HCT116 (cell line): Measurements from ENCODE around the gene FTO. TPM values are rescaled to one million over a fixed set of nuclear protein-coding genes. Genes with fewer than 3 reads are reported as not detected.

ENCODE experiments used
- ATAC-seq: fragments of 200-7000 bp; cut with Tn5 transposase; 2 replicates; pipeline ENCODE4 v1.9.1; 2020; ENCODE audit warnings: mild to moderate bottlenecking, moderate library complexity
- BruUV-seq: library from RNA; stranded (reverse); fragments of 400-500 nt; replicated peaks from 2 replicates; lab custom pipeline; 2021; lab: Mats Ljungman, UMichigan
- CTCF ChIA-PET: fragments of 300-600 bp; sonication (Branson Sonifier 250); formaldehyde crosslinking; loops from one replicate; lab custom pipeline; 2021; ENCODE audit warnings: antibody characterized with exemption; lab: Charles Lee
- POLR2A ChIA-PET: fragments of 300-600, 350-600 bp; sonication (Branson Sonifier 250); formaldehyde crosslinking; loops from one replicate; lab custom pipeline; 2021; ENCODE audit warnings: antibody characterized with exemption; lab: Charles Lee
- RAD21 ChIA-PET, 2 experiments: fragments of 300-600 bp; sonication (Branson Sonifier 250); formaldehyde crosslinking; loops; one replicate each; lab custom pipeline; 2023; ENCODE audit warnings: low total read pairs in 2 of 2; ENCODE audit not compliant: uncharacterized antibody in 2 of 2, unreplicated experiment in 2 of 2, low non-redundant PET in 1 of 2; lab: Charles Lee
- DNase-seq: peaks from one replicate; pipeline ENCODE4 v3.0.0-alpha.2; 2010; ENCODE audit warnings: low read depth, low spot score
- H2AFZ ChIP-seq: fragments of 200-600 bp; shearing (Covaris generic), sonication (generic); 2 replicates; pipeline ENCODE4 v1.6.1; 2017; ENCODE audit warnings: low read depth, mixed run types, mixed read lengths, antibody characterized with exemption, low read length; ENCODE audit not compliant: poor library complexity, severe bottlenecking
- H3K27ac ChIP-seq: 2 replicates; pipeline ENCODE4 v1.5.1; 2012; ENCODE audit warnings: low read depth, low read length
- H3K27me3 ChIP-seq: fragments of 200-600 bp; sonication (generic); 2 replicates; pipeline ENCODE4 v1.6.1; 2016; ENCODE audit warnings: mixed run types, low read length, mixed read lengths; ENCODE audit not compliant: insufficient read depth
- H3K36me3 ChIP-seq, 2 experiments: fragments of 200-500 bp in 1 of 2; fragments of 200-600 bp in 1 of 2; sonication (Bioruptor generic) in 1 of 2; sonication (generic) in 1 of 2; 2 replicates each; pipeline versions ENCODE4 v1.5.1 to v1.6.1; 2014 to 2016; ENCODE audit warnings: low read length in 2 of 2, inconsistent platforms in 1 of 2, mixed read lengths in 1 of 2, mixed run types in 1 of 2; ENCODE audit not compliant: insufficient read depth in 2 of 2, control insufficient read depth in 1 of 2
- H3K4me1 ChIP-seq, 2 experiments: fragments of 200-600 bp in 1 of 2; sonication (generic) in 1 of 2; 2 replicates each; pipeline versions ENCODE4 v1.5.1 to v1.6.1; 2012 to 2017; ENCODE audit warnings: low read length in 2 of 2, inconsistent platforms in 1 of 2, mild to moderate bottlenecking in 1 of 2, mixed read lengths in 1 of 2, mixed run types in 1 of 2, moderate library complexity in 1 of 2; ENCODE audit not compliant: insufficient read depth in 2 of 2, control insufficient read depth in 1 of 2
- H3K4me2 ChIP-seq: fragments of 200-600 bp; sonication (generic); 2 replicates; pipeline ENCODE4 v1.6.1; 2017; ENCODE audit warnings: mixed run types, low read length, mixed read lengths
- H3K4me3 ChIP-seq, 2 experiments: fragments of 200-600 bp in 1 of 2; sonication (generic) in 1 of 2; replicated peaks in 1 of 2; 2 replicates each; pipeline ENCODE4 v1.5.1; 2011 to 2016; ENCODE audit warnings: low read length in 2 of 2, control low read depth in 1 of 2, low read depth in 1 of 2, mild to moderate bottlenecking in 1 of 2, mixed read lengths in 1 of 2, mixed run types in 1 of 2
- H3K79me2 ChIP-seq: fragments of 200-600 bp; sonication (generic); 2 replicates; pipeline ENCODE4 v1.6.1; 2017; ENCODE audit warnings: mild to moderate bottlenecking, mixed run types, low read length, moderate library complexity, mixed read lengths; ENCODE audit not compliant: insufficient read depth
- H3K9ac ChIP-seq: fragments of 200-600 bp; sonication (generic); 2 replicates; pipeline ENCODE4 v1.6.1; 2016; ENCODE audit warnings: low read length, mixed read lengths
- H3K9me2 ChIP-seq: fragments of 200-600 bp; sonication (generic), shearing (Covaris generic); 2 replicates; pipeline ENCODE4 v1.6.1; 2017; ENCODE audit warnings: mixed run types, mild to moderate bottlenecking, moderate library complexity; ENCODE audit not compliant: insufficient read depth
- H3K9me3 ChIP-seq, 2 experiments: fragments of 200-500 bp in 1 of 2; fragments of 200-600 bp in 1 of 2; sonication (Bioruptor generic) in 1 of 2; sonication (generic) in 1 of 2; 2 replicates each; pipeline ENCODE4 v1.6.1; 2014 to 2017; ENCODE audit warnings: low read length in 2 of 2, mixed read lengths in 2 of 2, inconsistent platforms in 1 of 2, low read depth in 1 of 2, mild to moderate bottlenecking in 1 of 2, mixed run types in 1 of 2, moderate library complexity in 1 of 2; ENCODE audit not compliant: control insufficient read depth in 1 of 2, insufficient read depth in 1 of 2
- H4K20me1 ChIP-seq: fragments of 200-600 bp; sonication (generic), shearing (Covaris generic); 2 replicates; pipeline ENCODE4 v1.6.1; 2017; ENCODE audit warnings: mixed run types, mild to moderate bottlenecking, moderate library complexity; ENCODE audit not compliant: insufficient read depth
- CBX3 ChIP-seq: IDR thresholded peaks from 2 replicates; pipeline ENCODE4 v1.6.1; 2012; ENCODE audit warnings: low read depth
- CEBPB ChIP-seq: IDR thresholded peaks from 2 replicates; pipeline ENCODE4 v1.6.1; 2012; ENCODE audit warnings: low read depth
- EGR1 ChIP-seq: IDR thresholded peaks from 2 replicates; pipeline ENCODE4 v1.6.1; 2012; ENCODE audit warnings: low read depth
- EZH2phosphoT487 ChIP-seq: fragments of 200-600 bp; IDR thresholded peaks from 2 replicates; pipeline ENCODE4 v1.6.1; 2018; ENCODE audit warnings: antibody characterized with exemption, borderline replicate concordance
- FOSL1 ChIP-seq: IDR thresholded peaks from 2 replicates; pipeline ENCODE4 v1.6.1; 2012; ENCODE audit warnings: low read depth
- JUND ChIP-seq: IDR thresholded peaks from 2 replicates; pipeline ENCODE4 v1.6.1; 2012
- POLR2A ChIP-seq: IDR thresholded peaks from 2 replicates; pipeline ENCODE4 v1.7.0; 2011; ENCODE audit warnings: borderline replicate concordance; ENCODE audit not compliant: insufficient read depth, insufficient read length; ENCODE audit errors: extremely low read depth
- POLR2AphosphoS5 ChIP-seq: IDR thresholded peaks from 2 replicates; pipeline ENCODE4 v1.6.1; 2011; ENCODE audit warnings: mild to moderate bottlenecking, low read depth, low read length, moderate library complexity
- RAD21 ChIP-seq: IDR thresholded peaks from 2 replicates; pipeline ENCODE4 v1.6.1; 2012; ENCODE audit warnings: low read depth, mild to moderate bottlenecking
- SIN3A ChIP-seq: IDR thresholded peaks from 2 replicates; pipeline ENCODE4 v1.6.1; 2012; ENCODE audit warnings: low read depth
- SP1 ChIP-seq: IDR thresholded peaks from 2 replicates; pipeline ENCODE4 v1.6.1; 2012; ENCODE audit warnings: low read depth
- SRF ChIP-seq: IDR thresholded peaks from 2 replicates; pipeline ENCODE4 v1.6.1; 2012; ENCODE audit warnings: low read depth
- TCF7L2 ChIP-seq: IDR thresholded peaks from 2 replicates; pipeline ENCODE4 v1.7.0; 2011; ENCODE audit warnings: borderline replicate concordance, inconsistent platforms; ENCODE audit not compliant: insufficient read depth, insufficient read length; ENCODE audit errors: extremely low read depth
- YY1 ChIP-seq: IDR thresholded peaks from 2 replicates; pipeline ENCODE4 v1.6.1; 2011; ENCODE audit warnings: low read length, low read depth, moderate library complexity, mild to moderate bottlenecking; ENCODE audit not compliant: insufficient replicate concordance; ENCODE audit errors: extremely low read depth
- ZFX ChIP-seq: fragments of 450-650 bp; IDR thresholded peaks from 2 replicates; pipeline ENCODE4 v1.6.1; 2017
- ZNF274 ChIP-seq: fragments of 200-500 bp; sonication (Bioruptor generic); IDR thresholded peaks from 2 replicates; pipeline ENCODE4 v1.6.1; 2014; ENCODE audit warnings: mild to moderate bottlenecking, low read depth, low read length, inconsistent platforms
- intact Hi-C: fragments of 100-400 bp; cut with micrococcal nuclease; formaldehyde crosslinking; loops from 2 replicates; pipeline ENCODE4 v1.10.0; 2022
- total RNA-seq: library from RNA; stranded (reverse); gene quantifications from one replicate; pipeline ENCODE4 v1.2.1, GENCODE V29; 2021; ENCODE audit not compliant: unreplicated experiment
- TF ChIP-seq, protein P1 (sequence below): IDR thresholded peaks from 2 replicates; pipeline ENCODE4 v1.6.1; 2012; ENCODE audit warnings: low read depth
- TF ChIP-seq, protein P2 (sequence below): IDR thresholded peaks from 2 replicates; pipeline ENCODE4 v1.6.1; 2011; ENCODE audit warnings: mild to moderate bottlenecking, low read length, moderate library complexity; ENCODE audit not compliant: insufficient replicate concordance; ENCODE audit errors: extremely low read depth
- TF ChIP-seq, protein P3 (sequence below): IDR thresholded peaks from 2 replicates; pipeline ENCODE4 v1.6.1; 2012
- TF ChIP-seq, protein P4 (sequence below), 3 experiments: fragments of 200-600 bp in 1 of 3; sonication (generic) in 1 of 3; IDR thresholded peaks in 2 of 3; conservative IDR thresholded peaks in 1 of 3; 2 replicates each; pipeline ENCODE4 v1.5.1; 2012 to 2017; ENCODE audit warnings: low read depth in 2 of 3, low read length in 2 of 3, antibody characterized with exemption in 1 of 3, borderline replicate concordance in 1 of 3, control low read depth in 1 of 3, mild to moderate bottlenecking in 1 of 3, mixed read lengths in 1 of 3, mixed run types in 1 of 3, moderate library complexity in 1 of 3; ENCODE audit not compliant: insufficient read depth in 1 of 3

The FTO gene
- total RNA-seq, 1 experiment from 2014 or later = 55.2 TPM

DNA sequence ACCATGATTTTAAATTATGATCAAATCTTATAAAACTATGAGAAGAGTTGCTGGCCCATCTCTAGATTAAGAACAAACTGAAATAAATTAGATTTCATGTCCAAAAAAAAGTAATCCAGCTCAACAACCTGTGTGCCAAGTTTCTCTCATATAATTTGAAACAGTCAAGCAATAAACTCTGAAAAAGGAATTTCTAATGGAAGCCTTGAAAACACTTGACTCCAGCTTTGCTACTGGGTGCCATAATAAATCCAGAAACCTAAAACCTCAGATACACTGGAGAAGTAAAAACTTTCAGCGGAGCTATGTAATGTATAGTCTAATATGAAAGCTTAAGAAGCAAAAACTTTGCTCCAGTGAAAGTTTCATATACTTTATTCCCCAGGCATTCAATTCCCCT is 25.8 kb upstream of the FTO start:
- H3K4me1 ChIP-seq = no peaks in the 10 kb centered on the region
- no peak for DNase-seq
- no TSS peak for BruUV-seq
- CTCF ChIA-PET = no interaction called here
- TF ChIP-seq, protein P1, sequence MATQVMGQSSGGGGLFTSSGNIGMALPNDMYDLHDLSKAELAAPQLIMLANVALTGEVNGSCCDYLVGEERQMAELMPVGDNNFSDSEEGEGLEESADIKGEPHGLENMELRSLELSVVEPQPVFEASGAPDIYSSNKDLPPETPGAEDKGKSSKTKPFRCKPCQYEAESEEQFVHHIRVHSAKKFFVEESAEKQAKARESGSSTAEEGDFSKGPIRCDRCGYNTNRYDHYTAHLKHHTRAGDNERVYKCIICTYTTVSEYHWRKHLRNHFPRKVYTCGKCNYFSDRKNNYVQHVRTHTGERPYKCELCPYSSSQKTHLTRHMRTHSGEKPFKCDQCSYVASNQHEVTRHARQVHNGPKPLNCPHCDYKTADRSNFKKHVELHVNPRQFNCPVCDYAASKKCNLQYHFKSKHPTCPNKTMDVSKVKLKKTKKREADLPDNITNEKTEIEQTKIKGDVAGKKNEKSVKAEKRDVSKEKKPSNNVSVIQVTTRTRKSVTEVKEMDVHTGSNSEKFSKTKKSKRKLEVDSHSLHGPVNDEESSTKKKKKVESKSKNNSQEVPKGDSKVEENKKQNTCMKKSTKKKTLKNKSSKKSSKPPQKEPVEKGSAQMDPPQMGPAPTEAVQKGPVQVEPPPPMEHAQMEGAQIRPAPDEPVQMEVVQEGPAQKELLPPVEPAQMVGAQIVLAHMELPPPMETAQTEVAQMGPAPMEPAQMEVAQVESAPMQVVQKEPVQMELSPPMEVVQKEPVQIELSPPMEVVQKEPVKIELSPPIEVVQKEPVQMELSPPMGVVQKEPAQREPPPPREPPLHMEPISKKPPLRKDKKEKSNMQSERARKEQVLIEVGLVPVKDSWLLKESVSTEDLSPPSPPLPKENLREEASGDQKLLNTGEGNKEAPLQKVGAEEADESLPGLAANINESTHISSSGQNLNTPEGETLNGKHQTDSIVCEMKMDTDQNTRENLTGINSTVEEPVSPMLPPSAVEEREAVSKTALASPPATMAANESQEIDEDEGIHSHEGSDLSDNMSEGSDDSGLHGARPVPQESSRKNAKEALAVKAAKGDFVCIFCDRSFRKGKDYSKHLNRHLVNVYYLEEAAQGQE = no peak
- TF ChIP-seq, protein P2, sequence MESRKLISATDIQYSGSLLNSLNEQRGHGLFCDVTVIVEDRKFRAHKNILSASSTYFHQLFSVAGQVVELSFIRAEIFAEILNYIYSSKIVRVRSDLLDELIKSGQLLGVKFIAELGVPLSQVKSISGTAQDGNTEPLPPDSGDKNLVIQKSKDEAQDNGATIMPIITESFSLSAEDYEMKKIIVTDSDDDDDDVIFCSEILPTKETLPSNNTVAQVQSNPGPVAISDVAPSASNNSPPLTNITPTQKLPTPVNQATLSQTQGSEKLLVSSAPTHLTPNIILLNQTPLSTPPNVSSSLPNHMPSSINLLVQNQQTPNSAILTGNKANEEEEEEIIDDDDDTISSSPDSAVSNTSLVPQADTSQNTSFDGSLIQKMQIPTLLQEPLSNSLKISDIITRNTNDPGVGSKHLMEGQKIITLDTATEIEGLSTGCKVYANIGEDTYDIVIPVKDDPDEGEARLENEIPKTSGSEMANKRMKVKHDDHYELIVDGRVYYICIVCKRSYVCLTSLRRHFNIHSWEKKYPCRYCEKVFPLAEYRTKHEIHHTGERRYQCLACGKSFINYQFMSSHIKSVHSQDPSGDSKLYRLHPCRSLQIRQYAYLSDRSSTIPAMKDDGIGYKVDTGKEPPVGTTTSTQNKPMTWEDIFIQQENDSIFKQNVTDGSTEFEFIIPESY = no peak
- TF ChIP-seq, protein P3, sequence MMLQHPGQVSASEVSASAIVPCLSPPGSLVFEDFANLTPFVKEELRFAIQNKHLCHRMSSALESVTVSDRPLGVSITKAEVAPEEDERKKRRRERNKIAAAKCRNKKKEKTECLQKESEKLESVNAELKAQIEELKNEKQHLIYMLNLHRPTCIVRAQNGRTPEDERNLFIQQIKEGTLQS = no peak
- TF ChIP-seq ZFX (no peak), POLR2AphosphoS5 (no peak), ZNF274 (no peak), YY1 (no peak), RAD21 (no peak), FOSL1 (no peak), TCF7L2 (no peak), SIN3A (no peak), EZH2phosphoT487 (no peak), JUND (no peak), SP1 (no peak), SRF (no peak), CEBPB (no peak), EGR1 (no peak), CBX3 (no peak), POLR2A (no peak)
- TF ChIP-seq, protein P4, sequence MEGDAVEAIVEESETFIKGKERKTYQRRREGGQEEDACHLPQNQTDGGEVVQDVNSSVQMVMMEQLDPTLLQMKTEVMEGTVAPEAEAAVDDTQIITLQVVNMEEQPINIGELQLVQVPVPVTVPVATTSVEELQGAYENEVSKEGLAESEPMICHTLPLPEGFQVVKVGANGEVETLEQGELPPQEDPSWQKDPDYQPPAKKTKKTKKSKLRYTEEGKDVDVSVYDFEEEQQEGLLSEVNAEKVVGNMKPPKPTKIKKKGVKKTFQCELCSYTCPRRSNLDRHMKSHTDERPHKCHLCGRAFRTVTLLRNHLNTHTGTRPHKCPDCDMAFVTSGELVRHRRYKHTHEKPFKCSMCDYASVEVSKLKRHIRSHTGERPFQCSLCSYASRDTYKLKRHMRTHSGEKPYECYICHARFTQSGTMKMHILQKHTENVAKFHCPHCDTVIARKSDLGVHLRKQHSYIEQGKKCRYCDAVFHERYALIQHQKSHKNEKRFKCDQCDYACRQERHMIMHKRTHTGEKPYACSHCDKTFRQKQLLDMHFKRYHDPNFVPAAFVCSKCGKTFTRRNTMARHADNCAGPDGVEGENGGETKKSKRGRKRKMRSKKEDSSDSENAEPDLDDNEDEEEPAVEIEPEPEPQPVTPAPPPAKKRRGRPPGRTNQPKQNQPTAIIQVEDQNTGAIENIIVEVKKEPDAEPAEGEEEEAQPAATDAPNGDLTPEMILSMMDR (IDR thresholded peaks at IDR 0.05 in 2 of 3, conservative IDR thresholded peaks at IDR 0.05 in 1 of 3; ENCODE audit: borderline replicate concordance in 1 of 3, insufficient read depth in 1 of 3, low read depth in 2 of 3, low read length in 2 of 3) = no peak
- no peak overlapping the region for H3K4me2 ChIP-seq
- H3K9ac ChIP-seq = no peak overlapping the region
- no peak overlapping the region for H3K27ac ChIP-seq
- no peaks in the 10 kb centered on the region for H3K27me3 ChIP-seq
- RAD21 ChIA-PET = interaction anchor here in 1 of 2 experiments (0.6 kb wide), 1 partner anchor 837 kb away, joined by 3 read pairs; no protein-coding TSS in a partner anchor
- H3K79me2 ChIP-seq = no peaks in the 10 kb centered on the region
- H3K36me3 ChIP-seq = no peaks in the 10 kb centered on the region
- no peaks in the 10 kb centered on the region for H3K9me2 ChIP-seq
- H3K4me3 ChIP-seq = no peak overlapping the region
- no peak for ATAC-seq
- intact Hi-C loops = no loop called here
- H4K20me1 ChIP-seq = no peaks in the 10 kb centered on the region
- H2AFZ ChIP-seq = no peak overlapping the region
- POLR2A ChIA-PET = no interaction called here
- no peaks in the 10 kb centered on the region for H3K9me3 ChIP-seq
